SK-N-SH treated with all-trans-retinoic acid at 6 μM for 48 hours (cell line): Measurements from ENCODE around the gene TCF3.

ENCODE experiments used
- CREB5 ChIP-seq: fragments of 250-450 bp; sonication (Bioruptor Pico); IDR thresholded peaks from 2 replicates; pipeline ENCODE4 v1.5.1; 2020; ENCODE audit warnings: low read depth, mild to moderate bottlenecking, moderate library complexity
- CSDC2 ChIP-seq: fragments of 250-450 bp; sonication (Bioruptor Pico); IDR thresholded peaks from 2 replicates; pipeline ENCODE4 v1.5.0; 2020; ENCODE audit warnings: mild to moderate bottlenecking, moderate library complexity
- ESRRG ChIP-seq: fragments of 250-450 bp; sonication (Bioruptor Pico); IDR thresholded peaks from 2 replicates; pipeline ENCODE4 v1.6.1; 2021; ENCODE audit warnings: mild to moderate bottlenecking
- ISL1 ChIP-seq: fragments of 250-450 bp; sonication (Bioruptor Pico); IDR thresholded peaks from 2 replicates; pipeline ENCODE4 v2.1.2; 2022; ENCODE audit warnings: mild to moderate bottlenecking, moderate library complexity
- OSR1 ChIP-seq: fragments of 250-450 bp; sonication (Bioruptor Pico); IDR thresholded peaks from 2 replicates; pipeline ENCODE4 v1.8.0; 2022; ENCODE audit warnings: moderate library complexity, mild to moderate bottlenecking, inconsistent platforms
- PATZ1 ChIP-seq: fragments of 250-450 bp; sonication (Bioruptor Pico); IDR thresholded peaks from 2 replicates; pipeline ENCODE4 v1.8.0; 2020; ENCODE audit warnings: mild to moderate bottlenecking, moderate library complexity, borderline replicate concordance
- PPARA ChIP-seq: fragments of 250-450 bp; sonication (Bioruptor Pico); IDR thresholded peaks from 2 replicates; pipeline ENCODE4 v1.5.0; 2020; ENCODE audit warnings: mild to moderate bottlenecking, borderline replicate concordance
- RARB ChIP-seq: fragments of 250-450 bp; sonication (Bioruptor Pico); IDR thresholded peaks from 2 replicates; pipeline ENCODE4 v1.8.0; 2021; ENCODE audit warnings: mild to moderate bottlenecking, moderate library complexity
- SNAI2 ChIP-seq: fragments of 250-450 bp; sonication (Bioruptor Pico); IDR thresholded peaks from 2 replicates; pipeline ENCODE4 v1.5.0; 2020; ENCODE audit warnings: mild to moderate bottlenecking, moderate library complexity
- TOX ChIP-seq: fragments of 250-450 bp; sonication (Bioruptor Pico); IDR thresholded peaks from 2 replicates; pipeline ENCODE4 v1.8.0; 2021; ENCODE audit warnings: mild to moderate bottlenecking, moderate library complexity, borderline replicate concordance
- ZC3H10 ChIP-seq: fragments of 250-450 bp; sonication (Bioruptor Pico); IDR thresholded peaks from 2 replicates; pipeline ENCODE4 v1.5.1; 2021; ENCODE audit warnings: mild to moderate bottlenecking, moderate library complexity
- ZNF565 ChIP-seq: fragments of 450-650 bp; formaldehyde crosslinking; conservative IDR thresholded peaks from 2 replicates; pipeline ENCODE4 v1.5.0; 2020; ENCODE audit warnings: low read depth, mild to moderate bottlenecking, moderate library complexity
- ZNF70 ChIP-seq: fragments of 450-650 bp; formaldehyde crosslinking; IDR thresholded peaks from 2 replicates; pipeline ENCODE4 v1.5.0; 2020; ENCODE audit warnings: mild to moderate bottlenecking, moderate library complexity
- ZNF8 ChIP-seq: fragments of 450-650 bp; formaldehyde crosslinking; IDR thresholded peaks from 2 replicates; pipeline ENCODE4 v1.5.0; 2020; ENCODE audit warnings: mild to moderate bottlenecking, moderate library complexity

- TF ChIP-seq ZNF70 (CRISPR knock-in tag) = no peak
- no peak for TF ChIP-seq CSDC2
- TF ChIP-seq CREB5 (CRISPR knock-in tag) = no peak
- TF ChIP-seq RARB (CRISPR knock-in tag) = no peak
- no peak for TF ChIP-seq ESRRG (CRISPR knock-in tag)
- no peak for TF ChIP-seq TOX (CRISPR knock-in tag)
- no peak for TF ChIP-seq SNAI2 (CRISPR knock-in tag)
- TF ChIP-seq ZNF8 (CRISPR knock-in tag) = no peak
- no peak for TF ChIP-seq ZNF565 (CRISPR knock-in tag)
- TF ChIP-seq PPARA (CRISPR knock-in tag) = no peak
- TF ChIP-seq ZC3H10 (CRISPR knock-in tag) = no peak
- no peak for TF ChIP-seq PATZ1 (CRISPR knock-in tag)
- TF ChIP-seq OSR1 = no peak
- TF ChIP-seq ISL1 = no peak
Measured at GRCh38 chr19:1626417-1627010, 25.9 kb downstream of the TCF3 start.
